Mesendoderm (in vitro differentiated cells): Measurements from ENCODE around the gene LMTK3.

Source experiments
- DNase-seq: peaks from one replicate; pipeline ENCODE4 v3.0.0; 2013
- H2AK5ac ChIP-seq: 2 replicates; pipeline ENCODE4 v1.6.1; 2013; ENCODE audit warnings: low read length, inconsistent platforms
- H2BK120ac ChIP-seq: 2 replicates; pipeline ENCODE4 v1.6.1; 2013; ENCODE audit warnings: low read depth, mild to moderate bottlenecking, low read length, moderate library complexity, mixed read lengths
- H2BK15ac ChIP-seq: replicated peaks from 2 replicates; pipeline ENCODE4 v1.6.1; 2013; ENCODE audit warnings: low read depth, mild to moderate bottlenecking, moderate library complexity
- H2BK5ac ChIP-seq: 2 replicates; pipeline ENCODE4 v1.6.1; 2013; ENCODE audit warnings: low read length, inconsistent platforms
- H3K18ac ChIP-seq: 2 replicates; pipeline ENCODE4 v1.6.1; 2013; ENCODE audit warnings: mild to moderate bottlenecking, low read length, mixed read lengths
- H3K23ac ChIP-seq: one replicate; pipeline ENCODE4 v1.6.1; 2013; ENCODE audit warnings: low read length
- H3K27ac ChIP-seq: 2 replicates; pipeline ENCODE4 v1.5.1; 2013; ENCODE audit warnings: low read depth, mild to moderate bottlenecking, inconsistent platforms, low read length, moderate library complexity
- H3K27me3 ChIP-seq: 2 replicates; pipeline ENCODE4 v1.6.1; 2013; ENCODE audit warnings: low read length, control low read depth, mild to moderate bottlenecking, inconsistent platforms; ENCODE audit not compliant: insufficient read depth, poor library complexity
- H3K36me3 ChIP-seq: 2 replicates; pipeline ENCODE4 v1.6.1; 2013; ENCODE audit warnings: low read length, inconsistent platforms; ENCODE audit not compliant: control insufficient read depth, insufficient read depth
- H3K4ac ChIP-seq: one replicate; pipeline ENCODE4 v1.6.1; 2013; ENCODE audit warnings: low read depth, mild to moderate bottlenecking, low read length, moderate library complexity
- H3K4me1 ChIP-seq: 2 replicates; pipeline ENCODE4 v1.6.1; 2013; ENCODE audit warnings: low read depth, low read length, inconsistent platforms; ENCODE audit not compliant: control insufficient read depth
- H3K4me2 ChIP-seq: 2 replicates; pipeline ENCODE4 v1.6.1; 2013; ENCODE audit warnings: low read length
- H3K4me3 ChIP-seq: 2 replicates; pipeline ENCODE4 v1.5.1; 2013; ENCODE audit warnings: mild to moderate bottlenecking, low read length
- H3K56ac ChIP-seq: one replicate; pipeline ENCODE4 v1.6.1; 2013; ENCODE audit warnings: low read length
- H3K79me1 ChIP-seq: 2 replicates; pipeline ENCODE4 v1.6.1; 2013; ENCODE audit warnings: low read length, inconsistent platforms
- H3K79me2 ChIP-seq: 2 replicates; pipeline ENCODE4 v1.6.1; 2013; ENCODE audit warnings: mild to moderate bottlenecking, low read length; ENCODE audit not compliant: control insufficient read depth, insufficient read depth
- H3K9ac ChIP-seq: 2 replicates; pipeline ENCODE4 v1.6.1; 2013; ENCODE audit warnings: low read length, inconsistent platforms
- H4K5ac ChIP-seq: one replicate; pipeline ENCODE4 v1.6.1; 2013; ENCODE audit warnings: low read length
- H4K8ac ChIP-seq: one replicate; pipeline ENCODE4 v1.6.1; 2013; ENCODE audit warnings: low read depth, mild to moderate bottlenecking, control low read depth, low read length, moderate library complexity
- WGBS: extraction: QIAGEN DNeasy Blood & Tissue Kit; methylation state at CpG from one replicate; pipeline ENCODE4 v1.1.7; 2013; ENCODE audit warnings: low lambda C conversion rate, missing lambda C conversion rate; ENCODE audit not compliant: insufficient coverage; ENCODE audit errors: extremely low coverage; 5-methylcytosine and 5-hydroxymethylcytosine counted together

LMTK3 gene

DNA sequence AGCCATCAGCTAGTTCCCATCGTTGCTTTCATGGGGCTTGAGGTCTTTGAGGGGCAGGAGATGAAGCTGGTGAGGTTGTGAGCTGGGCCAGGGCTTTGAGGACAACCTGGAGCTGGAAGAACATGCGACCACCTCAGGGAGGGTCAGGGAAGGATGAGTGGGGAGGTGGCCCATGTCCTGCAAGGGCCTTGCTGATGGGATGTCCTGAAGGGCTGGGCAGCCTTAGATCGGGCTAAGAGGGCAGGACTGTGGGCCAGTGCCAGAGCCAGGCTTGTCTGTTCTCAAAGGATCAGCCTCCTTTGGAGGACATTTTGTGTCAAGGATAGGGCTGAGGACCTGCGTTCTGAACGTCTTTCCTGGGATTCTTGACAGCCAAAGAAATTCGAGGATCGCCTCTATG is 31.9 kb downstream of the LMTK3 start:
- DNase-seq: no peak
- Histone ChIP-seq H3K4ac (no peak overlapping the region), H4K8ac (no peak overlapping the region), H3K23ac (no peak overlapping the region), H3K4me1 (no peaks in the 10 kb centered on the region), H3K56ac (no peak overlapping the region), H2BK5ac (no peak overlapping the region), H3K4me2 (no peak overlapping the region), H3K4me3 (no peak overlapping the region), H2BK120ac (no peak overlapping the region), H3K27me3 (no peaks in the 10 kb centered on the region), H3K36me3 (peaks cover 23% of the 10 kb centered on the region), H3K27ac (no peak overlapping the region), H4K5ac (no peak overlapping the region), H2BK15ac (no peak overlapping the region), H2AK5ac (no peak overlapping the region), H3K79me1 (no peaks in the 10 kb centered on the region), H3K18ac (no peak overlapping the region), H3K79me2 (no peaks in the 10 kb centered on the region), H3K9ac (no peak overlapping the region)
- WGBS: no CpG with 5 or more reads among the region's 7 CpGs

DNA sequence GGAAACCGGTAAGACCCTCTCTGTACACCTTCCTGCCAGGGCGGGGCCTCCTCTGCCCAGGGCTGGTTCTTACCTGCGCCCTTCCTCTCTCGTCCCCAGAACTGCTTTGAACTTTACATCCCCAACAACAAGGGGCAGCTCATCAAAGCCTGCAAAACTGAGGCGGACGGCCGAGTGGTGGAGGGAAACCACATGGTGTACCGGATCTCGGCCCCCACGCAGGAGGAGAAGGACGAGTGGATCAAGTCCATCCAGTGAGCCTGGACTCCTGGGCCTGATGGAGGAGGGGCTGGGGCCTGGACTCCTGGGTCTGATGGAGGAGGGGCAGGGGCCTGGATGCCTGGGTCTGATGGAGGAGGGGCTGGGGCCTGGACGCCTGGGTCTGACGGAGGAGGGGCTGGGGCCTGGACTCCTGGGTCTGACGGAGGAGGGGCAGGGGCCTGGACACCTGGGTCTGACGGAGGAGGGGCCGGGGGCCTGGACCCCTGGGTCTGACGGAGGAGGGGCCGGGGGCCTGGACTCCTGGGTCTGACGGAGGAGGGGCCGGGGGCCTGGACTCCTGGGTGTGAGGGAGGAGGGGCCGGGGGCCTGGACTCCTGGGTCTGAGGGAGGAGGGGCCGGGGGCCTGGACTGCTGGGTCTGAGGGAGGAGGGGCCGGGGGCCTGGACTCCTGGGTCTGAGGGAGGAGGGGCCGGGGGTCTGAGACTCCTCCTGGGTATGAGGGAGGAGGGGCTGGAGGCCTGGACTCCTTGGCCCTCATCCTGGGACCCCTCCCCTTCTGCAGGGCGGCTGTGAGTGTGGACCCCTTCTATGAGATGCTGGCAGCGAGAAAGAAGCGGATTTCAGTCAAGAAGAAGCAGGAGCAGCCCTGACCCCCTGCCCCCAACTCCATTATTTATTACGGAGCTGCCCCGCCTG is 33.0 kb downstream of the LMTK3 start:
- no peak overlapping the region for H4K5ac ChIP-seq
- H3K27ac ChIP-seq: no peak overlapping the region
- WGBS: no CpG with 5 or more reads among the region's 29 CpGs
- DNase-seq: no peak
- no peaks in the 10 kb centered on the region for H3K27me3 ChIP-seq
- no peak overlapping the region for H2BK5ac ChIP-seq
- H3K4me3 ChIP-seq: no peak overlapping the region
- no peak overlapping the region for H2BK120ac ChIP-seq
- H3K79me1 ChIP-seq: no peaks in the 10 kb centered on the region
- H2AK5ac ChIP-seq: no peak overlapping the region
- H3K36me3 ChIP-seq: peaks cover 25% of the 10 kb centered on the region
- no peak overlapping the region for H3K56ac ChIP-seq
- H3K79me2 ChIP-seq: no peaks in the 10 kb centered on the region
- H3K4ac ChIP-seq: no peak overlapping the region
- no peaks in the 10 kb centered on the region for H3K4me1 ChIP-seq
- no peak overlapping the region for H3K18ac ChIP-seq
- no peak overlapping the region for H3K4me2 ChIP-seq
- no peak overlapping the region for H3K9ac ChIP-seq
- H2BK15ac ChIP-seq: no peak overlapping the region
- H3K23ac ChIP-seq: no peak overlapping the region
- no peak overlapping the region for H4K8ac ChIP-seq

DNA sequence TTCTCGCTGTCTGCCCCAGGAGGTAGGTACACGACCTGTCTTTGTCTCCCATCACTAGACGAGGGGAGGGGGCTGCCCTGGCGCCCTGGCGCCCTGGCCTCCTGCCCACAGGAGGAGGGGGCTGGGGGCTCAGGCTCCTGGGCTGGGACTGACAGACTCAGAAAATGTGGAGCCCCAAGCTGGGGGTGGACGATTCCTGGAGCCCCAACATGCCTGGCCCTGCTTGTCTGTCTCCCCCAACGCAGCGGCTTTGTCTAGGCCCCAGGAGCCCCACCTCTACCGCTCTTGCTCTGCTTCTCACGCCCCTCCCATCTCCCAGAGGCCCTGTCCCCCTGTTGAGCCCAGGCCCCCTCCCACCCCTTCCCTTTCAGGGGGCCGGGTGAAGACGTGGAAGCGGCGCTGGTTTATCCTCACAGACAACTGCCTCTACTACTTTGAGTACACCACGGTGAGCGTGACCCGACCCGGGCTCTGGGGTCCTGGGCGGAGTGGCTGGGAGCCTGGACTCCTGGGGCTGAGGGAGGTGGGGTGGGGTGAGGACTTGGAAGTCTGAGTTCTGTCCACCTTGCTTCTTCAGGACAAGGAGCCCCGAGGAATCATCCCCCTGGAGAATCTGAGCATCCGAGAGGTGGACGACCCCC is 33.8 kb downstream of the LMTK3 start:
- no peaks in the 10 kb centered on the region for H3K79me2 ChIP-seq
- no peak overlapping the region for H3K4me2 ChIP-seq
- H3K4me1 ChIP-seq: no peaks in the 10 kb centered on the region
- no peak overlapping the region for H3K23ac ChIP-seq
- H4K8ac ChIP-seq: no peak overlapping the region
- H3K4me3 ChIP-seq: no peak overlapping the region
- no CpG with 5 or more reads among the region's 22 CpGs for WGBS
- H2AK5ac ChIP-seq: no peak overlapping the region
- no peak overlapping the region for H4K5ac ChIP-seq
- H3K27me3 ChIP-seq: no peaks in the 10 kb centered on the region
- H3K79me1 ChIP-seq: peaks cover 3% of the 10 kb centered on the region
- no peak overlapping the region for H3K4ac ChIP-seq
- no peak overlapping the region for H2BK15ac ChIP-seq
- no peak overlapping the region for H3K27ac ChIP-seq
- H3K56ac ChIP-seq: no peak overlapping the region
- no peak overlapping the region for H2BK120ac ChIP-seq
- peaks cover 30% of the 10 kb centered on the region for H3K36me3 ChIP-seq
- H3K9ac ChIP-seq: no peak overlapping the region
- no peak overlapping the region for H3K18ac ChIP-seq
- no peak overlapping the region for H2BK5ac ChIP-seq
- DNase-seq: no peak

DNA sequence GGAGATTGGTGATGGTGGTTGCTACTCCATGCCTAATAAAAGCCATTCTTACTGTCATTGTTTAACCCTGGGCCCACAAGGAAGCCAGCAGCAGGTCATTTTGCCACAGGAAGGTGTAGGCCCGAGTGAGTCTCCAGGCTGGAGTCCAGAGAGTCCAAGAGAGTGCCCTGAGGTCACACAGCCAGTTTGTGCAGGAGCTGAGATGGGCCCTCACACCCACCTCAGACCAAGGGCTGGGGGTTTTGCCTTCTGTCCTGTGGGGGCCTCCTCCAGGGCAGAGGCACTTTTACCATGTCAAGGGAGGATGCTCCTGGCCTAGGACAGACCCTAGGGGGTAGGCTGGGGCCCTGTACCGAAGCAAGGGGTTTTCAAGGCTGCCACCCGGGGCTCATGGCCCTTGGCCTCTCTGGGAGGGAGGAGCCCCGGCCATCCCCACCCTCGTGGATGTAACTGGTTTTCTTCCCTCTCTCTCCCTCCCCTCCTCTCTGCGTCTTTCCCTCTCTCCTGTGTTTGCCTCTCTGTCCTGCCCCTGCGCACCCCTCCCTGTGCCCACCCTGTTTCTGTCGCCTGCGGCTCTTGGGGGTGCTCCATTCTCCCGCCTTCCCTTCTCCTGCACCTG is 34.5 kb downstream of the LMTK3 start:
- Histone ChIP-seq H2AK5ac (no peak overlapping the region), H3K23ac (no peak overlapping the region), H3K79me1 (peaks cover 5% of the 10 kb centered on the region), H3K27ac (no peak overlapping the region), H3K18ac (no peak overlapping the region), H3K36me3 (peaks cover 34% of the 10 kb centered on the region), H3K4me1 (no peaks in the 10 kb centered on the region), H4K8ac (no peak overlapping the region), H3K56ac (no peak overlapping the region), H3K79me2 (no peaks in the 10 kb centered on the region), H2BK120ac (no peak overlapping the region), H4K5ac (no peak overlapping the region), H3K4me3 (no peak overlapping the region), H3K4me2 (no peak overlapping the region), H2BK5ac (no peak overlapping the region), H3K4ac (no peak overlapping the region), H2BK15ac (no peak overlapping the region), H3K9ac (no peak overlapping the region), H3K27me3 (no peaks in the 10 kb centered on the region)
- no peak for DNase-seq
- WGBS: no CpG with 5 or more reads among the region's 10 CpGs

DNA sequence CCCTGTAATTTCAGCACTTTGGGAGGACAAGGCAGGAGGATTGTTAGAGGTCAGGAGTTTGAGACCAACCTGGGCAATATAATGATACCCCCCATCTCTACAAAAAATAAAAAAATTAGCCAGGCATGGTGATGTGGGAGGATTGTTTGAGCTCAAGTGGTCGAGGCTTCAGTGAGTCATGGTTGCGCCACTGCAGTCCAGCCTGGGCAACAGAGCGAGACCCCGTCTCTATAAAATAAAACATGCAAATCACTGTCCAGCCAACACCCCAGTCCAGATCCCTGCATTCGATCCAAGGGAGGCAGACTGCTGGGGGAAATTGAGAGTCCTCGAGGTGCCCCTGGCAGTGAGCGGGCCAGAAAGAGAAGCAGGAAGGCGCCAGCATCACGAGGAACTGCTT is 35.5 kb downstream of the LMTK3 start:
- H3K27ac ChIP-seq: no peak overlapping the region
- no peaks in the 10 kb centered on the region for H3K27me3 ChIP-seq
- no peaks in the 10 kb centered on the region for H3K4me1 ChIP-seq
- no peak overlapping the region for H4K8ac ChIP-seq
- no peak overlapping the region for H3K4me3 ChIP-seq
- no peak overlapping the region for H4K5ac ChIP-seq
- no peak overlapping the region for H3K4ac ChIP-seq
- no CpG with 5 or more reads among the region's 9 CpGs for WGBS
- H2AK5ac ChIP-seq: no peak overlapping the region
- H3K9ac ChIP-seq: no peak overlapping the region
- peaks cover 36% of the 10 kb centered on the region for H3K36me3 ChIP-seq
- no peak overlapping the region for H3K4me2 ChIP-seq
- peaks cover 7% of the 10 kb centered on the region for H3K79me1 ChIP-seq
- no peak overlapping the region for H2BK15ac ChIP-seq
- H3K79me2 ChIP-seq: no peaks in the 10 kb centered on the region
- no peak overlapping the region for H3K56ac ChIP-seq
- DNase-seq: no peak
- no peak overlapping the region for H2BK5ac ChIP-seq
- no peak overlapping the region for H3K23ac ChIP-seq
- H2BK120ac ChIP-seq: no peak overlapping the region
- no peak overlapping the region for H3K18ac ChIP-seq
